HG03342 (cell line): ENCODE measurements around the gene MLEC.
"Not testable (repeated sequence)": the region's sequence is repeated elsewhere in the genome, so short reads cannot be mapped to it uniquely, and the experiment has no call there.

ENCODE experiments used
- ATAC-seq: cut with Tn5 transposase; IDR thresholded peaks from one replicate; pipeline ENCODE4 v1.9.1; 2021; ENCODE audit warnings: mild to moderate bottlenecking, moderate library complexity; ENCODE audit not compliant: unreplicated experiment

The MLEC gene

GRCh38 chr12:120720234-120720986, 33.5 kb downstream of the MLEC start:
- ATAC-seq = no peak

- no peak for ATAC-seq
These were observed 34.2 kb downstream of the MLEC start for GRCh38 chr12:120720987-120721801.

GRCh38 chr12:120721866-120722265, 34.9 kb downstream of the MLEC start:
- ATAC-seq = no peak

- no peak for ATAC-seq
These were observed 35.8 kb downstream of the MLEC start for GRCh38 chr12:120722784-120723183.

- ATAC-seq = no peak
These were observed 37.8 kb downstream of the MLEC start for GRCh38 chr12:120724720-120725119.

GRCh38 chr12:120725151-120725658, 38.3 kb downstream of the MLEC start:
- no peak for ATAC-seq

GRCh38 chr12:120725659-120726509, 38.9 kb downstream of the MLEC start, which contains the start of gene ACADS:
ACADS (plus strand) TSS chr12:120725826; CDS start chr12:120725886, 60 bp downstream.
- peak; percentile 94 for ATAC-seq

- no peak for ATAC-seq
These were observed 39.5 kb downstream of the MLEC start for GRCh38 chr12:120726510-120726793.

- no peak for ATAC-seq
These were observed 40.0 kb downstream of the MLEC start for GRCh38 chr12:120726961-120727360.

- ATAC-seq = not testable (repeated sequence)
These were observed 45.2 kb downstream of the MLEC start for GRCh38 chr12:120732198-120732597.

GRCh38 chr12:120733574-120733973, 46.6 kb downstream of the MLEC start:
- ATAC-seq = no peak

- no peak for ATAC-seq
These were observed 47.3 kb downstream of the MLEC start for GRCh38 chr12:120734210-120734609.

- ATAC-seq = no peak
These were observed 48.2 kb downstream of the MLEC start for GRCh38 chr12:120735181-120735580.

GRCh38 chr12:120736404-120737331, 49.7 kb downstream of the MLEC start:
- no peak for ATAC-seq

- no peak for ATAC-seq
These were observed 50.8 kb downstream of the MLEC start for GRCh38 chr12:120737557-120738251.

GRCh38 chr12:120738252-120739030, 51.5 kb downstream of the MLEC start:
- no peak for ATAC-seq

GRCh38 chr12:120739031-120739762, 52.2 kb downstream of the MLEC start:
- no peak for ATAC-seq
